Bronchial epithelial cell (primary cell): ENCODE measurements around the gene PRKCE. TPM values are rescaled to one million over a fixed set of nuclear protein-coding genes. Genes with fewer than 3 reads are reported as not detected.

Source experiments
- DNase-seq: peaks from one replicate; pipeline ENCODE4 v3.0.0-alpha.2; 2010; ENCODE audit warnings: low read depth
- FAIRE-seq: peaks from 2 replicates; lab custom pipeline; 2011; peaks lifted over from hg19 to GRCh38; lab: Jason Lieb, UNC
- H3K27me3 ChIP-seq: 2 replicates; pipeline ENCODE4 v1.5.1; 2011; ENCODE audit warnings: low read length; ENCODE audit not compliant: control insufficient read depth, insufficient read depth
- H3K36me3 ChIP-seq: 2 replicates; pipeline ENCODE4 v1.5.1; 2011; ENCODE audit warnings: low read length; ENCODE audit not compliant: control insufficient read depth, insufficient read depth
- H3K4me3 ChIP-seq: 2 replicates; pipeline ENCODE4 v1.5.1; 2011; ENCODE audit warnings: mild to moderate bottlenecking, low read depth, low read length, control low read depth
- total RNA-seq: library from RNA; depleted of rRNA; stranded (reverse); fragments of >200 nt; gene quantifications from 2 replicates; pipeline ENCODE4 v1.2.1, GENCODE V29; 2014
- TF ChIP-seq, protein P1 (sequence below): IDR thresholded peaks from 2 replicates; pipeline ENCODE4 v1.5.1; 2011; ENCODE audit warnings: mild to moderate bottlenecking, moderate library complexity, low read length, control low read depth, inconsistent platforms; ENCODE audit not compliant: insufficient read depth, severe bottlenecking

Gene PRKCE
- total RNA-seq, 1 donor from 2014 or later, result 6.3 TPM

DNA sequence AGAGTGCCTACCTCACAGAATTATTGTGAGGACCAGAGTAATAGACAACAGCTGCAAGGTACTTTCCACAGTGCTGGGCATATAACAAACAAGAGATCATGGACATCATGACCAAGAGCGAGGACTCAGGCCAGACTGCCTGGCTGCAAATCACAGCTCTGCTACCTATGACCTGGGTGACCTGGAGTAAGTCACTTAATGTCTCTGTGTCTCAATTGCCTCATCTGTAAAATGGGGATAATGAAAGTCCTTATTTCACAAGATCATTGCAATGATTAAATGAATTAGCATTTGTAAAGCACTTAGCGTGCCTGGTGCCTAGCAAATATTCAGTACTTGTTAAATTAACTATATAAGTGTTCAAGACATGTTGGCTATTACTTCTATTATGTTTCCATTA is 59.7 kb downstream of the PRKCE start:
- H3K4me3 ChIP-seq, result no peak overlapping the region
- TF ChIP-seq, protein P1, sequence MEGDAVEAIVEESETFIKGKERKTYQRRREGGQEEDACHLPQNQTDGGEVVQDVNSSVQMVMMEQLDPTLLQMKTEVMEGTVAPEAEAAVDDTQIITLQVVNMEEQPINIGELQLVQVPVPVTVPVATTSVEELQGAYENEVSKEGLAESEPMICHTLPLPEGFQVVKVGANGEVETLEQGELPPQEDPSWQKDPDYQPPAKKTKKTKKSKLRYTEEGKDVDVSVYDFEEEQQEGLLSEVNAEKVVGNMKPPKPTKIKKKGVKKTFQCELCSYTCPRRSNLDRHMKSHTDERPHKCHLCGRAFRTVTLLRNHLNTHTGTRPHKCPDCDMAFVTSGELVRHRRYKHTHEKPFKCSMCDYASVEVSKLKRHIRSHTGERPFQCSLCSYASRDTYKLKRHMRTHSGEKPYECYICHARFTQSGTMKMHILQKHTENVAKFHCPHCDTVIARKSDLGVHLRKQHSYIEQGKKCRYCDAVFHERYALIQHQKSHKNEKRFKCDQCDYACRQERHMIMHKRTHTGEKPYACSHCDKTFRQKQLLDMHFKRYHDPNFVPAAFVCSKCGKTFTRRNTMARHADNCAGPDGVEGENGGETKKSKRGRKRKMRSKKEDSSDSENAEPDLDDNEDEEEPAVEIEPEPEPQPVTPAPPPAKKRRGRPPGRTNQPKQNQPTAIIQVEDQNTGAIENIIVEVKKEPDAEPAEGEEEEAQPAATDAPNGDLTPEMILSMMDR, result no peak
- H3K27me3 ChIP-seq, result no peaks in the 10 kb centered on the region
- DNase-seq (no peak), FAIRE-seq (no peak)
- peaks cover 3% of the 10 kb centered on the region for H3K36me3 ChIP-seq

DNA sequence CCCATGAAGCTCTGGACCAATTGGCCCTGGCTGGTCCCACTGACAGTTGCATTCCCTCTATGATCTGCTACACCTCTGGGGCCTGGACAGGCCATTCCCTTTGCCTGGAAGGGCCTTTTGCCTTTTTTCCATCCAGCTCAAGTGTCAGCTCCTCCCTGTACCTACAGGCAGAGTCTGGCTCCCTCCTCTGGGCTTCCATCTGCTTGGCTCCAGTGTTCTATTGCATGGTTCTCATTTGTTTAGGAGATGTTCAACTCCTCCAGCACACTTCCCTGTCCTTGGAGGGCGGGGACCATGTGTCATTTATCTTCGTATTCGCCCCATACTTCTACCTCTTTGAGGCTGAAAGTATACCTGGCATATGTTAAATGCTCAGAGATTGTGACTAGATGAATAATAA is 61.1 kb downstream of the PRKCE start:
- peak; percentile 14 for DNase-seq
- Histone ChIP-seq H3K36me3 (peaks cover 3% of the 10 kb centered on the region), H3K27me3 (no peaks in the 10 kb centered on the region), H3K4me3 (no peak overlapping the region)
- TF ChIP-seq, protein P1, result peak; percentile 43
- FAIRE-seq, result no peak

DNA sequence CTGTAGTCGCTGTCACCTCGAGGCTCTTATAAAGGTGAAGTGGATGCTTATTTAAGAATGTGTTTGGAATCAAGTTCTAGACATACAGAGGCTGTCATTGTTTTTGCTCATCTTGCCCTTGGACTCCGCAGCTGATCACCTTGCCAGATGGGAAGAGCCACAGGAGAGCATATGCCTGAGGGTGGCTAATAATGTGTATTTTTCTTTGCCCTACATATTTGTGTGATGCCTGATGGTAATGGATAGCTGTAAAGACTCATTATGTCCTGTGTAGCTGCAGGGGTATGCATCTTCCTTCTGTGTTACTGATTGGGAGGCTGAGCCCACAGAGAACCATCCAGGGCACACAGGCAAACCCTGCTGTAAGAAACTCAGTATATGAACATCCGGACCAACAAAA is 61.7 kb downstream of the PRKCE start:
- no peak overlapping the region for H3K4me3 ChIP-seq
- DNase-seq, result no peak
- FAIRE-seq, result no peak
- H3K36me3 ChIP-seq, result no peaks in the 10 kb centered on the region
- TF ChIP-seq, protein P1, result no peak
- H3K27me3 ChIP-seq, result no peaks in the 10 kb centered on the region

DNA sequence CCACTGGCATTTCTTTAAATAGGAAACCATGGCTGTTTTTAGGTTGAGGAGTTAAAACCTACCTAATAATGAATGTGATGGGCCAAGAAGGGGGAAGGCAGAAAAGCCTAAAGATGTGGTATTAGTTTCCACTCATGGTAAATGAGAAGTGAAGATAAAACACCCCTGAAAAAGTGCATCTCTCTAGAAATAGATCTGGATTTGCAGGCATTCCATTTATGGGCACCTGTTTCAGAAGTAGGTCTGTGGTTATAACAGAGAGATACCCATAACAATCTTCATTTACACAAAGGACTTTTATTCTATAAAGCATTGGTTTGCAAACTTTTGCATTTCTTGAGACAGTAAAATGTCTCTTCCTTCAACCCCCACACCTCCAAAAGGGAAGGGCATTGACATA is 62.1 kb downstream of the PRKCE start:
- Histone ChIP-seq H3K36me3 (no peaks in the 10 kb centered on the region), H3K27me3 (no peaks in the 10 kb centered on the region), H3K4me3 (no peak overlapping the region)
- DNase-seq (no peak), FAIRE-seq (no peak)
- TF ChIP-seq, protein P1, result no peak

DNA sequence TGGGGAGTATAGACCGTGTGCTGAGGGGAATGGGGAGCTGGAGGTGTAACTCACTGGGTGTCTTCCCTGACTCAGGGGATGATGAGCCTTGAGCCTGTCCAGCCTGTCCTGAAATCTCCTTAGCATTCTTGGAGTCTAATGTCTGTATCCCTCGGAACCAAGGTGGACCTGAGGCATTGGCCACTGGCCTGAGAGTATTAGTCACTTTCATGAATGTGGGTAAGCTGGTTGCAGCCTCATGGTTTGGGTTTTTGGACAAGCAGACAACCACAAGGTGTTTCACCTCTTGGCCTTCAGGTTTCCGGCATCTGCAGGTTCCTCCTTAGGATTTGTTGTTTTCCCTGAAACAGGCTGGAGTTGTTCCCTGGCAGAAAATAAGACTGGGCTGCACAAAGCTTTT is 63.2 kb downstream of the PRKCE start:
- TF ChIP-seq, protein P1, result no peak
- no peak overlapping the region for H3K4me3 ChIP-seq
- no peaks in the 10 kb centered on the region for H3K36me3 ChIP-seq
- FAIRE-seq (no peak), DNase-seq (no peak)
- no peaks in the 10 kb centered on the region for H3K27me3 ChIP-seq
